GM12873 (cell line): Measurements from ENCODE around the gene TFDP2.

Experiments
- TF ChIP-seq, protein P1 (sequence below): IDR thresholded peaks from 2 replicates; pipeline ENCODE4 v1.5.1; 2012; ENCODE audit warnings: low read depth, mild to moderate bottlenecking, moderate library complexity, low read length, control low read depth; ENCODE audit not compliant: insufficient read depth; ENCODE audit errors: missing control alignments

TFDP2 gene

DNA sequence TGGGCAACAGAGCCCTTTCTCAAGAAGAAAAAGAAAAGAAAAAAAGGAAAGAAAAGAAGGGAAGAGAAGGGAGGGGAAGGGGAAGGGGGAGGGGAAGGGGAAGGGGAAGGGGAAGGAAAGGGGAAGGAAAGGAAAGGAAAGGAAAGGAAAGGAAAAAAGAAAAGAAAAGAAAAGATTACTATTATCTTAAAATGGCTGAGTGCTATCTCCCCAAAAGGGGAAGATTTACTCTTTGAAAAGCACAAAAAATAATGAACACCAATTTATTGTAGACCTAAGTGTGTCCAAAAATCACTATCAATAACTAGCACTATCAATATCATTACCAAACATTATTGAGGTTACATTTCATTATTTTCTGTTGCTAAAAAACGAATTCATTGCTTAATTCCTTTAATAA, 183.9 kb downstream of the TFDP2 start:
- TF ChIP-seq, protein P1, sequence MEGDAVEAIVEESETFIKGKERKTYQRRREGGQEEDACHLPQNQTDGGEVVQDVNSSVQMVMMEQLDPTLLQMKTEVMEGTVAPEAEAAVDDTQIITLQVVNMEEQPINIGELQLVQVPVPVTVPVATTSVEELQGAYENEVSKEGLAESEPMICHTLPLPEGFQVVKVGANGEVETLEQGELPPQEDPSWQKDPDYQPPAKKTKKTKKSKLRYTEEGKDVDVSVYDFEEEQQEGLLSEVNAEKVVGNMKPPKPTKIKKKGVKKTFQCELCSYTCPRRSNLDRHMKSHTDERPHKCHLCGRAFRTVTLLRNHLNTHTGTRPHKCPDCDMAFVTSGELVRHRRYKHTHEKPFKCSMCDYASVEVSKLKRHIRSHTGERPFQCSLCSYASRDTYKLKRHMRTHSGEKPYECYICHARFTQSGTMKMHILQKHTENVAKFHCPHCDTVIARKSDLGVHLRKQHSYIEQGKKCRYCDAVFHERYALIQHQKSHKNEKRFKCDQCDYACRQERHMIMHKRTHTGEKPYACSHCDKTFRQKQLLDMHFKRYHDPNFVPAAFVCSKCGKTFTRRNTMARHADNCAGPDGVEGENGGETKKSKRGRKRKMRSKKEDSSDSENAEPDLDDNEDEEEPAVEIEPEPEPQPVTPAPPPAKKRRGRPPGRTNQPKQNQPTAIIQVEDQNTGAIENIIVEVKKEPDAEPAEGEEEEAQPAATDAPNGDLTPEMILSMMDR = no peak

DNA sequence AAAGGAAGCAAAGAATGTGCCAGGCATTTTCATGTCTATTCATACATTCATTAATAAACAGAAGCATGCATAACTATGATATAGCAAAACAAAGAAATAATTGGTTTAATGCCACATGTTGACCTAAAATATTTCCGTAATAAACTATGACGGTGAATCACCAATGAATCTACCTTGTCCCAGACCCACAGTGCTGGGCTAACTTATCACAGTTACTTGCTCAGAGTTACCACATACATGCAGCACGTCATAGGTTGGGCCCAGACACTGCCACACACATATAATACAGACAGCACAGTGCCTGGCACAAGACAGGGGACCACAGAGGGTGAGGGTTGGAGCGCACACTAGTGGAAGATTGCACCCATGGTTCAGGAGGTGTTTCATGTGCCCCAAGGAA, 186.0 kb downstream of the TFDP2 start:
- TF ChIP-seq, protein P1 = no peak

- TF ChIP-seq, protein P1 = no peak
Measured at GRCh38 chr3:141960731-141961130, 188.6 kb downstream of the TFDP2 start.

DNA sequence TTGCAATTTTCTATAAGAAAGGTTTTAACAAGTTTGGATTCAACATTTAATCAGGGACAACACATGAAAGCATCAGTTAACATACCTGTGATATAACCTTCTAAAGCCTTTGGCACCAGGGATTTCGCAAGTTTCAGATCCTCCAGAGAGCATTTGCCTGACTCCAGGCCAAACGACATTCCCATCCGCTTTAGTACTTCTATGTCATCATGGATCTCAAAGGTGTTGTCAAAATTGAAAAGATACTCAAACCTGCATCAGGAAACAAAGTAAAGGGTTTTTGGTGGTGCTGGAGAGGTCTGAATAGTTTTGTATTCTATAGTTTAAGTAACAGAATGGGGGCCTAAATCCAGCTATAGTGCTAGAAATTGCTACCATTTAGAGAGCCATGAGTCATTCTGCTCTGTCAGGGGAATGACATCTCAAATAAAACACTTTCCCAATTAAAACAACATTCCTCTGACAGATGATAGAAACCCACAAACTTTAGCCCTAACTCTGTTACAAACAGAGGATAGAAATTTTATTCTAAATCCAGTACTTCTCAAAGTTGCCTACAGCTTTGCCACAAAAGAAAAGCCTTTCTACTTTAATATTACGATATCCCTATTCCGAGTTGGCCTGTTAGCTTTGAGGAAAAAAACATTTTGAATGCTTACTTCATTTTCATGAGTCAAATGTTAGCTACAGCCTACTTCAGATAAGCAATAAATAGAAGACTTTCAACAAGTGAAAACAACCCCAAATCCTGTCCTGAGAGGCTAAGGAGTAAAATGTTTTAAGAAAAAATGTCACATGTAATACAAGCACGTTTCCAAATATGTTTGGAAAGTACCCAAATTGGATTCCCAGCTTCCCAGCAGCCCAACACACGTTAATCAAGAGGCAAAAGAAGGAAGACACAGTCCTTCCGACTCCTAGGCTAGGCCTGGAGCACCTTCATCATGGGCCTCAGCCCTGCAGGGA, 189.5 kb downstream of the TFDP2 start:
- TF ChIP-seq, protein P1 = no peak

DNA sequence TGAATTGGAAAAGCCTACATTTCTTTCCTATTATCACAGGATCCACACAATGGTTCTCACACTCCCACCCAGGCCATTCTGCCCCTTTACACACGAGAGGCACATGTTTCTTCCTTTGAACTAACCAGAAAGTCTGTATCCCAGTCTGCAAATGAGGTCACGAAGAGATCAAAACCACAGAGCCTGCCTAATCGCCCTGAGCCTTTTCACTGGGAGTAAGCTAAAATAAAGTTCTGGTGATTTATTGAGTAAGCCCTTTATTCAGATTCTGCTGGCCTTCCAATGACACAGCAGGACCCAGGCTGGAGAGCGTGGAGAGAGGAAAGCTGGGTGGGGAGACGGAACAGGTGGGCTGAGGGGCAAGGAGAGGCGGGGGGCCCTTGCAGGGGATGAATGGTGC, 194.2 kb downstream of the TFDP2 start:
- TF ChIP-seq, protein P1 = no peak

GRCh38 chr3:141952611-141953010, 196.7 kb downstream of the TFDP2 start:
- TF ChIP-seq, protein P1 = no peak

DNA sequence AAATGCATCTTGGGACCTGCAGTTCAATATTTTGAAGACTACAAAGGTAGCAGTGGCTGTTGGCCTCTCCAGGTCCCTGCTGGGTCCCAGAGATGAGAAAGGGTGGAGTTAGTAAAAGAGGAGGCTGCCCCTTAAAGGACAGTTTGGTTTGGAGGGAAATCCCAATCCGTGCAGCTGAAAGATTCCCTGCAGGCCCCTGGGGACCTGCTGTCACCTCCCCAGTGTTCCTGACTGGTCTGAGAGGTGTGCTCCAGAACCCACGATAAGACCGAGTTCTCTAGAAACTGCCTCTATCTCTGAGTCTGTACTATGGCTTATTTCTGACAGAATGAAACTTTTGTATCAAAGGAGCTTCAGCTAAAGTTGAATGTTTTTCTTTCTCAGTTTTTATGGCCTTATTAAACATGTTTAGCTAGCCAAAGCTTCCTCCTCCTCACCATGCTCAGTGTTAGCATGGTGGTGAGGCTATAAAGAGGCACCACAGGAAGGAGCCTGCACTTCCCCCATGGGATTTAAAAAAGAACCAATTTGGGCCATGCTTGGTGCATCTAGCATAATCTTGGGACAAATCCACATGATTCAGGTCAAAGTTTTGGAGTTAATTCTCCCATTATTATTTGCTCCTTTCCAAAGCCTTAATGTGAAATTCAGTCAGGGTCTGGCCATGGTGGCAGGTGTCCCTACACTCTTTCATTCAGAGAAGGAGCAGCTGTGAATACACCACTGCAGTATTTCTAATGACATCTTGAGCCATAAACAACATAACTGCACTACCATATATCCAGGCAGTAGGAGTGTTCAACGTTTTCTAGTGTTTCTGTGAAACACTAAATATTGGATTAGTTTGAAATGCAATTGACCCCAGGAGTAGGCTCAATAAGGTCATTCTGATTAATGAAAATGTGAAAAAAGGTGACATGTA, 198.5 kb downstream of the TFDP2 start:
- TF ChIP-seq, protein P1 = no peak
